ENCODE results near the gene AEBP2.
A peak's percentile ranks its signal among the peaks of the same experiment; 100 is the strongest.
"Not testable (repeated sequence)": the region's sequence is repeated elsewhere in the genome, so short reads cannot be mapped to it uniquely, and the experiment has no call there.

The AEBP2 gene

DNA sequence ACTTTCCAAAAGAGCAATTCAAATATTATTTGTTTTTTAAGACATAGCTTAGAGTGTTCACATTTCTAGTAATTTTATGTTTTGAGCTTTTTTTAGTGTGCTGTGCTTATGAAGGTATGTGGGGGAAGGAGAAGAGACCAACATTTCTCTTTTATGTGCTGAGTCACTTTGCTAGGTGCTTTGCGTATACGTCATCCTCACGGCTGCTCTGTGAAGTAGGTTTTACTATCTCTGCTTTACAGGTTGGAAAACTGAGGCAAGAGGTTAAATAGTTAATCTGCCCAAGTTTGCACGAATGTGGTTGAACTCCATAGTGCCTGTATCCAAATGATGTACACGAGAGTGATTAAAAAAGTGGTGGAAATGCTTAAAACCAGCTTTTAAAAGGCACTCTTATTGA lies 75.9 kb downstream of the AEBP2 start:
- DNase-seq = no peak

DNA sequence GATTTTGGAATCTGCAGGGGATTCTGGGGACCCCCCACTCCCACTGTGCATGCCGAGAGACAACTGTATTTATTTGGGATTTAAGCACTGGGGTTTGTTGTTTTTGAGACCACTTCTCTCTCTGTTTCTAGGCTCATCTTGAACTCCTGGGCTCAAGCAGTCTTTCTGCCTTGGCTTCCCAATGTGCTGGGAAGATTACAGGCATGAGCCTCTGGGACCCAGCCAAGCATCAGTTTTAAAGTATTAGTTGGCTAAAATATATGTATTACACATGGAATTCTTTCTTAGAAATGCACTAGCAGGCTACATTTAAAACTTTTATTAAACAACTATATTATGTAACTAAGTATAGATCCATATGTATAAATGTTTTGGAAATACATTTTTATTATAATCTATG lies 78.3 kb downstream of the AEBP2 start:
- no peak for DNase-seq

DNA sequence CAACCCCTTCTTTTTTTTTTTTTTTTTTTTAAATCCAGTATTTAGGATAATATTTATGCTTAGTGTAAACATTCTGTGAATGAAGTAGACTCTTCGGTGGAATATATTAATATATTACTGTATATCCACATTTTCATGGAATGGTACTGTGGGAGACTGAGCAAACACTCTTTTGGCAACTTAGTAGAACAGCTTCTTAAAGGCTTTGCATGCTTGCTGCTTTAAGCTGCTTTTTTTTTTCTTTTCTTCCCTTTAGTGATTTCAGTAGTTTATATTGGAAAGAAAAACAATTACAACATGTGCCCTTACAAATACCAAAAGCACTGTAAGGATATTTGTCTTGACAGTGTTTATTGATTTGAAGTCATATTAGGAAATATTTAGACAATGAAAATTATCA lies 78.9 kb downstream of the AEBP2 start:
- DNase-seq = no peak

DNA sequence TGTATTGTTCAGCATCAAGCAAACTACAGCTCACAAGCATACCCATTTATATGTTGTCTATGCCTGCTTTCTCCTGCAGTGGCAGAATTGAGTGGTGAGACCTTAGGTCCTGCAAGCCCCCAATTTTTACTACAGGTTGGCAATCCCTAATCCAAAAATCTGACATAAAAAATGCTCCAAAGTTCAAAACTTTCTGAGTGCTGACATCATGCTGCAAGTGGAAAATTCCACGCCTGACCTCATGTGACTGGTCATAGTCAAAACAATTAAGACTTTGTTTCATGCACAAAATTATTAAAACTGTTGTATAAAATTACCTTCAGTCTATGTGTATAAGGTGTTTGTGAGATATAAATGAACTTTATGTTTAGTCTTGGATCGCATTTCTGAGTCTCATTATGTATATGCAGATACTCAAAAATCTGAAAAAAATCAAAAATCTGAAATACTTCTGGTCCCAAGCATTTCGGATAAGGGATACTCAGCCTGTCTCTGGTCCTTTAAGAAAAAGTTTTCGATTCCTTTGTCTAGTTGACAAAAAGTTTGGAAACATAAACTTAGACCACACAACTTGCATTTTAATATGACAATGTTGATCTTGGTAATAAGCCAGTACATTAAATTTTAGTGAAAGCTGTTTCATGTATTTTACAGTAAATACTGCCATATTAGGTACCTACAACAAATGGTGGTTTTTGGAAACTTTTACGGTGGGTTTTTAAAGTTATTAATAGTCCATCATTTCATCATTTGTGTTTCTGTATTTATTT lies 81.5 kb downstream of the AEBP2 start:
- no peak for DNase-seq

DNA sequence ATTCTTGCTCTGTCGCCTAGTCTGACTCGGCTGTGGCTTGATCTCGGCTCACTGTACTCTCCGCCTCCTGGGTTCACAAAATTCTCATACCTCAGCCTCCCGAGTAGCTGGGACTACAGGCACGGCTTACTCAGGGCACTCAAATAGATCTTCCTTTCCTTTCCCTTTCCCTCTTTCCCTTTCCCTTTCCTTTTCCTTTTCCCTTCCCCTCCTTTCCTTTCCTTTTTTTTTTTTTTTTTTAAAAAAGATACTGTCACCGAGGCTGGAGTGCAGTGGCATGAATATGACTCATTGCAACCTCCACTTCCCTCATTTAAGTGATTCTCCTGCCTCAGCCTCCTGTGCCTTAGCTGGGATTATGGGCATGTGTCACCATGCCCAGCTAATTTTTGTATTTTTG lies 86.0 kb downstream of the AEBP2 start:
- DNase-seq = no peak

DNA sequence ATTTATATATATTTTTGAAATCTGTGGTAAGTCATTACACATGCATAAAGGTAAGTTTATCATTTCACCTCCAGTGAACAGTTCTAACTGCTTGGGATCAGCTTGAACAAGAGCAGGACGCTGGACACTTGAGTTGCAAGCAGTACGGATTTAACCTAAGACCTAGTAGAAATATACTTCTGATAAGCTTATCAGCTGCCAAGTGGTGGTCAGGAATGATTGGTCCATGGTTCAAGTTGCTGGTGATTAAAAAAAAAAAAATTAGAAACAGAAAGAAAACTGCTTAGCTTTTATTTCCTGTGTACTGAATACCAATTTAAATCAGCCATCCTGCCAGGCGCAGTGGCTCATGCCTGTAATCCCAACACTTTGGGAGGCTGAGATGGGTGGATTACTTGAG lies 88.6 kb downstream of the AEBP2 start:
- DNase-seq = no peak

DNA sequence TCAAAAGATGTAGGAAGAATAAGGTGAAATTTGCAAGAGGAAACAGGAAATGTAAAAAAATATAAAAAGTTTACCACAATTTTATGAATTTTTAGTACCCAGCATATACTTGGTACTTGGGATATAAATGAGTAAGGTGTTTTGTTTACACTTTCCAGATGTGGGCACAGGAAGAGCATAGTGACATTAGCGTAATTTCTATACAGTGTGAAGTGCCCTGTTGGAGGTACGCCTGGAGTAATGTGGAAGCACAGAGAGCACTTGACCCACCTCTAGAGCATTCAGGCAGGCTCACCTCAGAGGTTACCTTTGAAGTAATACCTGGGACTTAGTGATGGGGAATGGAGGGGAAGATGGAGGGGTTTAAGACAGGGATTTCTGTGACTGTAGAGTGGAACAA lies 89.5 kb downstream of the AEBP2 start:
- DNase-seq = no peak

DNA sequence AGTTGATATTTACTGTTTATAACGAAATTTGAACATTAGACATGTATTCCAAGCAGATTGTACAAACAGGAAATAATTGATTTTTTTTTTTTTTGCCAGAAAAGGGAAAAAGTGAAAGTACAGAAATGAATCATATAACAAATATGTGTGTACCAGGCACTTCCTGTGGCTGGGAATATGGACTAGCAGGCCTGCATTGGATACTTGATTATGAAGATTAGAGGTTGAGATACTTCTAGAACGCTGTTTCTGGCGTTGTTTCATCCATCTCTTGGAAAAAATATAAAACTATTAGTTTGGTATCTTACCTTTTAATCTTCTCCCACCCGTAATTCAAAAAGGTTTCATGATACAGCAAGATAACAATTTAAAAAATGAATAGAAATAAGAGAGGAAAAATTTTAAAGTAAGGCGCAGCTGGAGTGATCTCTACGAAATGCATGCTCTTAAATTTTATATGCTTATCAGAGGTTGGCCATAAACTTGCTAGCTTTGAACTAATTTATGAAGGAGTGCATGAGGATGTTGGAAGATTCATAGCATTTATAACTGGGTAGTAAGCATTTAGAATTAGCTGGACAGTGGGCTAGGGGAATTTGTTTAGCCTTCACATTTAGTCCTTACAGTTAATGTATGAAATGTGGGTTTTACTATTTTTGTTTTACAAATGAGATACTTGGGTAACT lies 90.8 kb downstream of the AEBP2 start:
- DNase-seq = no peak

DNA sequence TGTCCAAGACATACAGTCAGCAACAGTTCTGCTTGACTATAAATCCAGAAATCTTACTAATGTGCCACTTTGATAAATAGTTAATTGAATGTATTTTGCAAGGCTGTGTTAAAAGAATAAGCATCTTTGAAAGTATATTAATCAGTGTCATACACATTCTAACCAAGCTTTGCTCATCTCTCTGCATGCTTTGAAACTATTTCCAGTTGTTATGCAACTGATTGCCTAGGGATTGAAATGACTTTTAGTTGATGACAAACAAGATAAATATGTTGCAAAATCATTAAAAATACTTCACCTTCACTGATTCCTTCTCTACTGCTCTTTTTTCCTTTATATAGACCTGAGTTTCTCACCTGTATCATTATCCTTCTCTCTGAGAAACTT lies 91.3 kb downstream of the AEBP2 start:
- no peak for DNase-seq

DNA sequence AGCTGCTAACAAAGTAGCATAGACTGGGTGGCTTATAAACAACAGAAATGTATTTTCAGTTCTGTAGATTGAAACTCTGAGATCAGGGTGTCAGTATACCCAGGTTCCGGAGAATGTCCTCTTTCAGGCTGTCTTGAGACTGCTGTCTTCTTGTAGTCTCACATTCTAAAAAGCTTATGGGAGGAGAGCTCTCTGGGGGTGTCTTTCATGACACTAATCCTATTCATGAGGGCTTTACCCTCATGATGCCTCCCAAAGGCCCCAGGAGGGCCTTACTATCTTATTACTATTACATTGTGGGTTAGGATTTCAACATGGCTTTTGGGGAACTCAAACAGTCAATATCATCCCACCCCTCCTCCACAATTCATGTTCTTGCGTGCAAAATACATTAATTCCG lies 94.3 kb downstream of the AEBP2 start:
- no peak for DNase-seq

DNA sequence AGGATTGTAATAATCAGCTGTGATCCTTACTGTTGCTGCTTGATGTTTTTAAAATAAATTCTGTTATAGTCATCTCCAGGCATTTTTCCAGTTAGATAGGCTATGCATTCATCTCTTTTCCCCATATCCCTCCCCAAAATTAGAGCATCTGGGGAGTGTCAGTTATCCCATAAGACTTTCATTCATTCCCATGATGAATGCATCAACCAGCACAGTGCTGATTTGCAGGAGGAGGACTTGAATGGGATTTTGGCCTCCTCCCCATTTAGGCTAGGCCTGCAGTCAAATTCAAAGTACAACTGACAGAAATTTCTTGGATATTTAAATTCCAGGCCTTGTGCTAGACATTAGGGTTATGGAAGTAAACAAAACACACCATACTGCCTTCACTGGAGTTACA lies 99.8 kb downstream of the AEBP2 start:
- no peak for DNase-seq

DNA sequence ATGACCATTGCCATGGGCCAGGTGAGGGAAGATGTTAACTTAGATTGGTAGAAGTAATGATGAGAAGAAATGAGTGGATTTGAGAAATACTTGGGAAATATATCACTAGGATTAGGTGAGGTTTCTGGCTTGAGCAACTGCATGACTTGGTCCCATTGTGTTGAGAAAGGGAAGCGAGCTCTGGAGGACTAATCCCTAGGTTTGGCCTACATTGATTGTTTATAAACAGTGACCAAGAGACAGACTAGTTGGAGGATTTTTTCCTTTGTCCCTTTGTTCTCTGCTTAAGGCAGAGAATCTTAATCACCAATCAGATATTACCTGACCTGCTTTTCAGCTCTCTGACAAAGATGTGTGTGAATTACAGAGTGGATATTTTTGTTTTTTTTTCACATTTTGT lies 100.5 kb downstream of the AEBP2 start:
- DNase-seq = no peak

DNA sequence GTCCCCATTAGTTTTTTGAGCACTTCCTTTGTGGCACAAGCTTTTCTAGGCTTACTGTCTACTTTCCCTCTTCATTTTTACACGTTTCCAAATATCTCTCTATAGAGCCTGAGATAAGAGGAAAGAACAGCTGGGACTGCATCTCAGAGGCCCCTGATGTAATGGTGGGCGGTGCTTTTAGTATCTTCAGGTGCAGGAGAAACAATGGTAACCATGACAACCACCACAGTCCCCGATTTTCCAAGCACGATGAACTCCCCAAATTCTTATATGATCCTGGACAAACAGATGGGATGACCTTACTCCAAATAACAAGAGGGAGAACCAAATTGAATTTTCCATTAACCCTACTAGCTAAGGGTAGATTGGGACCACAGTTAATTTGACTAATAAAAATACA lies 103.3 kb downstream of the AEBP2 start:
- peak; percentile 10 for DNase-seq

DNA sequence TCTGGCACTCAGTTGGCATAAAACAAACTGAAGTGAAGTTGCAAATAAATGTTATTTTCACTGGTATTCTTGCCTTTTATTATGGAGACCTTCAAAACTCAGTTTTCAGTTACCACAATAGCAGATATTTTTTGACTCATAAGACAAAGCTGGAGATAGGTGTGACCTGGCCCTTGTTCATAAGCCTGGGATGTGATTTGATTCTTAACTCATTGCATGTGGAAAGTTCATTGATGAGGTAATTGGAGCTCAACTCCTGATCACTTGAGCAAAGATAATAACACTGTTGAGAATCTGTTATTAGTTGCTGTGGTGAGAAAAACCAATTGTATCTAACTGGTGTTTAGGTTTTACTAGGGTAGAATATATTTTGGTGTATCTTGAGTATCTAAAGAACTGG lies 105.1 kb downstream of the AEBP2 start:
- no peak for DNase-seq

DNA sequence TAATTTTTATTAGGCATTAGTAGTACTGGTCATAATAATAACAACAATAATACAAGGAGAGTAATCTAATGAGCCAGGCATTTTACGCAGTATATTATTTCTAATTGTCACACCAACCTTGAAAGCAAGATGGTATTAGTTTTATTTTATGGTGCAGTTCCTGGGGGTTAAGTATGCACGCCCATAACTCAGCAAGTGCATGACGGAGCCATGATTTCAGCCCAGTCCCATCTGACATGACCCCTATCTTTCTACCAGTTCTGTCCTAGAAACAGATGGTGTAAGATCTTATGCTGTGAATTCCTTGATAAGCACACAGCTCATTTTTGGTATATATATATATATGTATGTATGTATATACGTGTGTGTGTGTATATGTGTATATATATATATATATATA lies 106.0 kb downstream of the AEBP2 start:
- no peak for DNase-seq

DNA sequence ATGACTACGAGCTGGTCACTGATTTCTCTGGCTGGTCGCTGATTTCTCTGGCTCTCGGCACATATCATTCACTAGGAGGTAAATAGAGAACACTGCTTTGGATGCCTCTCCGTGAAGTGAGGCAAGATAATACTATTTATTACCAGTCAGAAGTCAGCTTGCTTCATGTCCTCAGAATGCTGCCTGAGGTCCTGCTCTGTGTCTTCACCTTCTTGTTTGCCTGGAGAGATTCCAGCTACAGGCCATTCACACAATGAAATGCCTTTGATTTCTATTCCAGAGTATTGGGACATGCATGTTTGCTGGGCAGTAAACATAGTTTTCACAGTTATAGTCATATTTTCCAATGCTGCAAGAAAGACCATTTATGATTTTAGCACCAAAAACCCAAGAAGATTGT lies 106.7 kb downstream of the AEBP2 start:
- DNase-seq = no peak

DNA sequence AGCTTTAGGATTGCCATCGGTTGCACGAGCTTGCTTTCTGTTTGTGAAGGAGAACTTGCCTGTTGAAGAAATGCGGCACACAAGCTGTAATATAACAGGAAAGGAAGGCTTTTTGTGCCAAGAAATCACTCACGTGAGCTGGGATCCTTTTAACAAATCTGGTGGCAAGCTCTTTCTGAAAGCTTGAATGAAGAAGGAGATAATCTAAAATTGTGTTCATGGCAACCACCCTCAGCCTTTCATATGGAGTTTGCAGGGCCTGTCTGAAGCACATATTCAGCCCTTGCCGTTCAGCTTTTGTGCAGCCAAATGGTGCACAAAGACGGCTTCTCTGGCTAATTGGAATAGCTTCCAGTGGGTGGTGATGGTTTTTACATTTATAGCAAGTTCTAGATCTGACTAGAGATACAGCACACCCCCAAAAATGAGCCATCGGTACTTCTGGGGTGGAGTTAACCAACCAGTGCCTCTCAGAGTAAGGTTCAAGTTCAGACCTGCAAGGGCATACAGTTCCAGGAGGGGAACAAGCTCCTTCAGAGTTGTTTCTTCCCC lies 107.4 kb downstream of the AEBP2 start:
- no peak for DNase-seq

DNA sequence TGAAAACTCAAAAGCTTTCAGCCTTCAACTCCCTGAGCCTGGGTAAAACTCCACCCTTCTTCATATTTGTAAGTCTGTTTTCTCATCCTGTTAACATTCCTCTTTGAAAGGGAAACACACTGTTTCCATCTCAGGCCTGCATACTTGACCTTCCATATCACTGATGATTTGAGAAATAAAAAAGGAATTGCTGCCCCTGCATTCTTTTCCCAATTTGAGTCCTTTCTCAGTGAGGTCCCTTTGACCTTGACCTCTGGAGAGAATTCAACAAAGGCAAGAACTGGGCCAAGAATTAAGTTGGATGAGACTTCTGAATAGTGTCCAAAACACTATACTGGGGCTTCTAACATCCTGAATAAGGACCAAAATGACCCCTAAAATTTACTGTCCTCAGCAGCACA lies 108.0 kb downstream of the AEBP2 start:
- DNase-seq = no peak

DNA sequence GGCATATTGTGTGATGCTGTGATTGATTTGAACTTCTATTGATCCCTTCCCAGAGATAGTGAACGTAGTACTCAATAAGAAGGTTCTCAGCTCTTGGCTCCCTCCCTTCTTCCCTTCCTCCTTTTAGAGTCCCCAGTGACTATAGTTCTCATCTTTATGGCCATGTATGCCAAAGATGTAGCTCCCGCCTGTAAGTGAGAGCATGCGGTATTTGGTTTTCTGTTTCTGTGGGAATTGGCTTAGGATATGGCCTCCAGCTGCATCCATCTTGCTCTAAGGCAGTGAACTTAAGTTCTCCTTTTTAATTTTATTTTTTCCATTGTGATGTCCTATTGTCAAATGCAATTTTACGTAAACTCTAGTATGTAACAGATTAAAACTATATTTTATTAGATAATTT lies 109.5 kb downstream of the AEBP2 start:
- no peak for DNase-seq

DNA sequence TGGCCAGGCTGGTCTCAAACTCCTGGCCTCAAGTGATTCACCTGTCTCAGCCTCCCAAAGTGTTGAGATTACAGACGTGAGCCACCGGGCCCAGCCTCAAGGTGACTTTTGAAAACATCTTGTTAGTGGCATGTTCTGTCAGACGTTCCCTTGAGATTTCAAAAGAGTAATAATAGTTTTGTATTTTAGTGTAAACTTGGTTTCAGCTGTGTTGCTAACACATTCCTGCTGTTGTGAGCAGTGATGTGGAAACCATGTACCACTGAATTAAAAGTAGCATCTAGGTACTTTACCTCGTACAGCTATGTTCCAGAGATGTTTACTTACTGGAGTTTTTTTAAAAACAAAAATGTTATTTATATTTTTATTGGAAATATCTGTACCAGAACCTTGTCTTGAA lies 111.3 kb downstream of the AEBP2 start:
- DNase-seq = no peak

DNA sequence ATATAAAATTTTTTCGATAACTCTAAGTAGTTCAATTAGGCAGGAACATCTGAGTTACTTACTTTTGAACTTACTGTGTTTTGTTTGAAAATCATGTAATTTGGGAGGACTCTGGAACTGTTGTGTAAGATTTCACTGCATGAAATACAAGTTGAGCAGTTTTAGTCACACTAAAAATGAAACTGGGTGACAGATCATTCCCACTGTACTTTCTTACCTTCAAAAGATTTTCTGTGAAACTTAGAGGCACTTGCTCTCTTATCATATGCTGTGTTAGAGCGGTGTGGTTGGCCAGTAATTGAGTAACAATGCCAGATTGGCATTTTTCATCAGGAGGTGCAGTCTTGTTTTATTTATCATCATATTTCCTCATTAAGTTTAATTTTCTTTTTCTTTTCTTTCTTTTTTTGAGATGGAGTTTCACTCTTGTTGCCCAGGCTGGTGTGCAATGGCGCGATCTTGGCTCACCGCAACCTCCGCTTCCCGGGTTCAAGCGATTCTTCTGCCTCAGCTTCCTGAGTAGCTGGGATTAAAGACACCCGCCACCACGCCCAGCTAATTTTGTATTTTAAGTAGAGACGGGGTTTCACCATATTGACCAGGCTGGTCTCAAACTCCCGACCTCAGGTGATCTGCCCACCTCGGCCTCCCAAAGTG lies 113.3 kb downstream of the AEBP2 start:
- DNase-seq = not testable (repeated sequence)

DNA sequence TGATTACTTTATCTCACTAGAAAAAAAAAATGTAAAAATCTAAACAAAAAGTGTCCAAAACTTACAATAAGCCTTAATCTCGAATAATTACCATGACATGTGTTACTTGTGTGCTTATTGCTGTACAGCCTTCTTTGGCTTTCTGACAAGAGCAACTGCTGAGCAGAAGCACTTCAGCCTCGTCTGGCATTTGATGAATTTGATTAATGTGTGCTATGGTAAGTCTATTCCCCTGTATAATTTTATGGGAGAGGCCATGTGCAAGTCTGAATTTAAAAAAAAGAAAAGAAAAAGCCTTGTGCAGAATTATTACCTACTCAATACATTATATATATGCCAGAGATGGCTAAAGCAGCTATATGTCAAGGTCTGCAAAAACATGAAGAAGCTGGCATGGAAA lies 113.9 kb downstream of the AEBP2 start:
- peak; percentile 54 for DNase-seq

DNA sequence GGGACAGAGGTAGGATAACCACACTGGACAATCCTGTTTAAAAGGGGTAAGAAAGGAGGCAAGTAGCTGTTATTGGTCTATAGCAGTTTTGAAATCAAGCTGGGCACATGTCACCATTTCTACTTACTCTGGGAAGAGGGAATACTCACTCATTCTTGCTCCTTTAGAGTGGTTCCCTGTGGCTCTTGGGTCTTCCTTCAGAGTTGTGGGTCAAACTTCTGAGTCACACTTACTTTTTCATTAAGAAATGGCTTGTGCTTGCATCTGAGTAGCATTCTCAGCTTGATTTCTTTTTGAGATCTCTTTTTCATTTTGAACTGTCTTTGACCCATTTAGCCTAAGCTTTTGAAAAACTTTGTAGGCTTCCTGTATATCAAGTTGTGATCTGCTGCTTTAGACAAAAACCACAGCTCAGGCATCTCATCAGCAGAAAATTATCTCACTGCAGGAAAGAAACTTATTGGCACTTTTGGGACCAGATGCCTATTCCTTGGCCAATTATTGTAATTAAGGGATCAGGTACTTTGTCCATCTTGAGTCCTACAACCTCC lies 122.2 kb downstream of the AEBP2 start:
- no peak for DNase-seq

Measured in NCI-H524 treated with DMSO at 0.1 percent for 48 hours (cell line).